GM23248 (cell line): ENCODE data around the gene DUSP22. TPM values are rescaled to one million over a fixed set of nuclear protein-coding genes. Genes with fewer than 3 reads are reported as not detected.

ENCODE experiments used
- DNase-seq: peaks from one replicate; pipeline ENCODE4 v3.0.0-alpha.2; 2015
- H2AFZ ChIP-seq: fragments of 200-600 bp; sonication (generic); 2 replicates; pipeline ENCODE4 v1.6.1; 2016; ENCODE audit warnings: antibody characterized with exemption
- H3F3A ChIP-seq: fragments of 200-600 bp; sonication (generic); 2 replicates; pipeline ENCODE4 v1.6.1; 2016; ENCODE audit warnings: mild to moderate bottlenecking, antibody characterized with exemption, mixed run types; ENCODE audit not compliant: insufficient read depth
- H3K27ac ChIP-seq: fragments of 200-600 bp; sonication (generic); 2 replicates; pipeline ENCODE4 v1.5.1; 2016; ENCODE audit warnings: mild to moderate bottlenecking
- H3K27me3 ChIP-seq: fragments of 200-600 bp; sonication (generic); replicated peaks from 2 replicates; pipeline ENCODE4 v1.6.1; 2016; ENCODE audit warnings: mild to moderate bottlenecking; ENCODE audit not compliant: insufficient read depth
- H3K36me3 ChIP-seq: fragments of 200-600 bp; sonication (generic); 2 replicates; pipeline ENCODE4 v1.6.1; 2016; ENCODE audit warnings: low read depth, mild to moderate bottlenecking
- H3K4me1 ChIP-seq: fragments of 200-600 bp; sonication (generic); 2 replicates; pipeline ENCODE4 v1.6.1; 2016; ENCODE audit warnings: mild to moderate bottlenecking; ENCODE audit not compliant: insufficient read depth
- H3K4me2 ChIP-seq: fragments of 200-600 bp; sonication (generic); one replicate; pipeline ENCODE4 v1.6.1; 2016; ENCODE audit warnings: mild to moderate bottlenecking; ENCODE audit not compliant: unreplicated experiment
- H3K4me3 ChIP-seq: fragments of 200-600 bp; sonication (generic); 2 replicates; pipeline ENCODE4 v1.5.1; 2016; ENCODE audit warnings: mild to moderate bottlenecking
- H3K79me2 ChIP-seq: fragments of 200-600 bp; sonication (generic); 2 replicates; pipeline ENCODE4 v1.6.1; 2016; ENCODE audit warnings: mild to moderate bottlenecking; ENCODE audit not compliant: insufficient read depth
- H3K9ac ChIP-seq: fragments of 200-600 bp; sonication (generic); 2 replicates; pipeline ENCODE4 v1.6.1; 2016; ENCODE audit warnings: mild to moderate bottlenecking
- H3K9me2 ChIP-seq: fragments of 200-600 bp; sonication (generic); 2 replicates; pipeline ENCODE4 v1.6.1; 2016; ENCODE audit warnings: mixed run types, mild to moderate bottlenecking, moderate library complexity; ENCODE audit not compliant: insufficient read depth
- H3K9me3 ChIP-seq: fragments of 200-600 bp; sonication (generic); one replicate; pipeline ENCODE4 v1.6.1; 2017; ENCODE audit warnings: low read depth
- H4K20me1 ChIP-seq: fragments of 200-600 bp; sonication (generic); 2 replicates; pipeline ENCODE4 v1.6.0; 2016; ENCODE audit not compliant: insufficient read depth
- EZH2 ChIP-seq: fragments of 200-600 bp; sonication (generic); IDR thresholded peaks from 2 replicates; pipeline ENCODE4 v1.6.1; 2018; ENCODE audit warnings: antibody characterized with exemption, mild to moderate bottlenecking; ENCODE audit not compliant: insufficient read depth, poor library complexity, severe bottlenecking
- EZH2phosphoT487 ChIP-seq: fragments of 200-600 bp; sonication (generic); IDR thresholded peaks from 2 replicates; pipeline ENCODE4 v1.6.1; 2018; ENCODE audit warnings: antibody characterized with exemption, moderate library complexity, mild to moderate bottlenecking, low read depth; ENCODE audit not compliant: insufficient read depth
- WGBS, 2 experiments: methylation state at CpG; one replicate each; pipeline ENCODE4 v1.1.6; 2015 to 2017; ENCODE audit warnings: low lambda C conversion rate in 2 of 2, low coverage in 1 of 2; ENCODE audit errors: missing lambda C conversion rate in 2 of 2; 5-methylcytosine and 5-hydroxymethylcytosine counted together
- in situ Hi-C: fragments of 300-500 bp; cut with MboI; formaldehyde crosslinking; loops from 2 replicates; pipeline ENCODE4 v1.15.0; 2020
- polyA plus RNA-seq: library from polyadenylated mRNA; unstranded; fragments of >200 nt; fragmentation: Nextera tagmentation; extraction: Ambion mirVana; gene quantifications from 2 replicates; pipeline ENCODE4 v1.2.1, GENCODE V29; 2016
- total RNA-seq: library from RNA; depleted of rRNA; stranded (reverse); fragments of >200 nt; shearing (Covaris generic); gene quantifications from 2 replicates; pipeline ENCODE4 v1.2.3, GENCODE V29; 2014

Gene DUSP22
- total and polyA plus RNA-seq, 2 experiments from 2014 or later = 12.4 to 15.7 TPM

DNA sequence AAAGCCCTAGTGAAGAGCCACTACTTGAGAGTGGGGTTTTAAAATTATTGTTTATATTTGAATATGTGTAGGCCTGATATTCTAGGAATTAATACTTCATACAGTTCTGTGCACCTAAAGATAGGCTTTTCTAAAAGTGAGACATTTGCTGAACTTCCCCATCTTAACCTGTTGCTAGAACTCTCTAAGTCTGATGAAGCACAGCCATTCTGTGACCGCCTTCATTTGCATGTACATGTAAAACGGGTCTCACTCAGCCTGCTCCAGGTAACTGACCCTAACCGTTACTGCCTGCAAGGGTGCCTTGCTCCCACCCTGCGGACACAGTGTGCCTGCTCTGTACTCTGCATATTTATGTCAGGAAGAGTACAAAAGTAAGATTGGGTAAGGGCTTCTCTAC, 54.9 kb downstream of the DUSP22 start:
- H4K20me1 ChIP-seq = no peaks in the 10 kb centered on the region
- DNase-seq = no peak
- H3K4me2 ChIP-seq = no peak overlapping the region
- H2AFZ ChIP-seq = no peak overlapping the region
- no peaks in the 10 kb centered on the region for H3K27me3 ChIP-seq
- no peaks in the 10 kb centered on the region for H3K36me3 ChIP-seq
- TF ChIP-seq EZH2 = no peak
- no peak for TF ChIP-seq EZH2phosphoT487
- H3K9ac ChIP-seq = no peak overlapping the region
- no peaks in the 10 kb centered on the region for H3K4me1 ChIP-seq
- in situ Hi-C loops = no loop called here
- H3K27ac ChIP-seq = no peak overlapping the region
- no peaks in the 10 kb centered on the region for H3K9me3 ChIP-seq
- H3F3A ChIP-seq = no peaks in the 10 kb centered on the region
- H3K4me3 ChIP-seq = no peak overlapping the region
- H3K9me2 ChIP-seq = no peaks in the 10 kb centered on the region
- 69 to 72% methylated on average over 4 of the region's 4 CpGs for WGBS, 2 experiments
- H3K79me2 ChIP-seq = no peaks in the 10 kb centered on the region

DNA sequence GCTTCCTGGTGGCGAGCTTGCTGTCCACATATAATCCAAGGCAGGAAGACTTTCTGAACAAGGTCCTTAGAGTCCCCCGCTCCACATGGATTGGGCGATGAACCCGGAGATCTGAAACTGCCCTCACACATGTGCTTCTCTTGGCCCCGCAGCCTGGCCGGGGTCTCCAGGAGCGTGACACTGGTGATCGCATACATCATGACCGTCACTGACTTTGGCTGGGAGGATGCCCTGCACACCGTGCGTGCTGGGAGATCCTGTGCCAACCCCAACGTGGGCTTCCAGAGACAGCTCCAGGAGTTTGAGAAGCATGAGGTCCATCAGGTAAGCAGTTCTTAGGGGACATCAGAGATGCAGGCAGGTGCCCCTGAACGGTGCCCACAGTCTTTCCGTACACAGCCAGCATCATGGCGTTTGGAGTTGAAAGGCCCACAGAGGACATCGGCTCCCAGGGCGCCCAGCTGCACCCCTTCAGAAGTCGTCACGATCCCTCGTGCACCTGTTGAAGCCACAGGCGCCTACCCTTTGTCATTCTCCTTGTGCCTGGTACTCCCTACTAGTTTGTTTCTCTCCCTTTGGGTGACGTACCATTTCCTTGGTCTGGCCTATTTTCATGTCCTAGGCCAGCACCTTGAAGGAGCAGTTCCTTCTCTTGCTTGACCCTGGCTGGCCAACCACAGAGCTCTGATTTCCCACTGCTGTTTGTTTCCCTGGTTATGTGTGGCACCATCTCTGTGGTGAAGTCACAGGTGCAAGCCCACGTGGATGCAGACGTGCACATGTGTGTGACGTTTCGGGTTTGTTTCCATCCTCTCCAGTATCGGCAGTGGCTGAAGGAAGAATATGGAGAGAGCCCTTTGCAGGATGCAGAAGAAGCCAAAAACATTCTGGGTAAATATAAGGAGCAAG, 55.9 kb downstream of the DUSP22 start:
- TF ChIP-seq EZH2 = no peak
- no peak for TF ChIP-seq EZH2phosphoT487
- no peak overlapping the region for H3K4me3 ChIP-seq
- H3K4me2 ChIP-seq = no peak overlapping the region
- no peak overlapping the region for H3K27ac ChIP-seq
- H3K4me1 ChIP-seq = no peaks in the 10 kb centered on the region
- 76 to 77% methylated on average over 27 of the region's 27 CpGs for WGBS, 2 experiments
- H3K9me3 ChIP-seq = no peaks in the 10 kb centered on the region
- H4K20me1 ChIP-seq = no peaks in the 10 kb centered on the region
- no peaks in the 10 kb centered on the region for H3K27me3 ChIP-seq
- no peak overlapping the region for H3K9ac ChIP-seq
- no peak overlapping the region for H2AFZ ChIP-seq
- in situ Hi-C loops = no loop called here
- no peaks in the 10 kb centered on the region for H3K79me2 ChIP-seq
- no peaks in the 10 kb centered on the region for H3K36me3 ChIP-seq
- H3K9me2 ChIP-seq = no peaks in the 10 kb centered on the region
- H3F3A ChIP-seq = no peaks in the 10 kb centered on the region
- no peak for DNase-seq

DNA sequence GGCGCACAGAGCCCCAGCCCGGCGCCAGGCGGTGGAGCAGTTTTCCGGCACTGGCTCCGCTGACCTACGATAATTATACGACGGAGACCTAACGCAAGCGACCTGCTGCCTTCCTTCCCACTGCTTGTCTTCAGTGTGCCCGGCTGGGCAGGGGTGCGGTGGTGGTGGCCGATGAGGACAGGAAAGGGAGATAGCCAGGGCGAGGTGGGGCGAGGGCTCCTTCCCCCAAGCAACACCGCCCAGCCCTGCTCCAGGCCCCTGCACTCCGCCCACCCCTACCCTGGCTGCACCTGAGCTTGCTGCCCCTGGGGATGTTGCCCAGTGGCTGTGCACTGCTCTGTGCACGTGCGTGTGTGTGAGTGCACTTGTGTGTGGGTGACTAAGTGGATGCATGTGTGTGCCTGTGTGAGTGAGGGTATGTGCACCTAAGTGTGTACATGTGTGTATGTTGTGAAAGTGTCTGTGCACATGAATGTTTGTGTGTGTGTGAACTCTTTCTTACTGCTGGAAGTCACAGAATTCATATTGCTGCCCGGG, 56.6 kb downstream of the DUSP22 start:
- no peak overlapping the region for H2AFZ ChIP-seq
- TF ChIP-seq EZH2 = no peak
- TF ChIP-seq EZH2phosphoT487 = no peak
- no peaks in the 10 kb centered on the region for H3K36me3 ChIP-seq
- in situ Hi-C loops = no loop called here
- no peaks in the 10 kb centered on the region for H3K79me2 ChIP-seq
- DNase-seq = no peak
- H3K4me1 ChIP-seq = no peaks in the 10 kb centered on the region
- no peak overlapping the region for H3K9ac ChIP-seq
- no peak overlapping the region for H3K27ac ChIP-seq
- no peaks in the 10 kb centered on the region for H3K9me2 ChIP-seq
- H3K27me3 ChIP-seq = no peaks in the 10 kb centered on the region
- no peaks in the 10 kb centered on the region for H3F3A ChIP-seq
- H4K20me1 ChIP-seq = no peaks in the 10 kb centered on the region
- H3K9me3 ChIP-seq = no peaks in the 10 kb centered on the region
- no peak overlapping the region for H3K4me2 ChIP-seq
- 81 to 83% methylated on average over 21 of the region's 21 CpGs for WGBS, 2 experiments
- H3K4me3 ChIP-seq = no peak overlapping the region

GRCh38 chr6:349491-349921, 57.2 kb downstream of the DUSP22 start:
- no peaks in the 10 kb centered on the region for H3K9me2 ChIP-seq
- H2AFZ ChIP-seq = no peak overlapping the region
- no peaks in the 10 kb centered on the region for H3K4me1 ChIP-seq
- no peak overlapping the region for H3K9ac ChIP-seq
- 50 to 52% methylated on average over 6 of the region's 6 CpGs for WGBS, 2 experiments
- no peaks in the 10 kb centered on the region for H4K20me1 ChIP-seq
- no peaks in the 10 kb centered on the region for H3K79me2 ChIP-seq
- no peaks in the 10 kb centered on the region for H3K9me3 ChIP-seq
- no peak for TF ChIP-seq EZH2phosphoT487
- no peak for TF ChIP-seq EZH2
- no peak overlapping the region for H3K4me3 ChIP-seq
- H3K4me2 ChIP-seq = no peak overlapping the region
- H3K36me3 ChIP-seq = no peaks in the 10 kb centered on the region
- H3F3A ChIP-seq = no peaks in the 10 kb centered on the region
- in situ Hi-C loops = no loop called here
- H3K27ac ChIP-seq = no peak overlapping the region
- no peaks in the 10 kb centered on the region for H3K27me3 ChIP-seq
- DNase-seq = no peak
